Hepatocyte (in vitro differentiated cells): ENCODE results near the gene GLI3. TPM values are rescaled to one million over a fixed set of nuclear protein-coding genes. Genes with fewer than 3 reads are reported as not detected.

ENCODE experiments used
- DNase-seq: peaks from one replicate; pipeline ENCODE4 v3.0.0-alpha.2; 2016; ENCODE audit warnings: low spot score
- H2AFZ ChIP-seq: fragments of 200-600 bp; sonication (generic); 2 replicates; pipeline ENCODE4 v1.6.0; 2016; ENCODE audit warnings: antibody characterized with exemption, mild to moderate bottlenecking
- H3K27ac ChIP-seq: fragments of 200-600 bp; sonication (generic); 2 replicates; pipeline ENCODE4 v1.5.1; 2016; ENCODE audit warnings: mild to moderate bottlenecking
- H3K27me3 ChIP-seq: fragments of 200-600 bp; sonication (generic); 2 replicates; pipeline ENCODE4 v1.6.1; 2016
- H3K36me3 ChIP-seq: fragments of 200-600 bp; sonication (generic); replicated peaks from 2 replicates; pipeline ENCODE4 v1.5.1; 2016; ENCODE audit warnings: low read depth; ENCODE audit not compliant: insufficient read depth
- H3K4me1 ChIP-seq: fragments of 200-600 bp; sonication (generic); 2 replicates; pipeline ENCODE4 v1.5.1; 2016; ENCODE audit warnings: mild to moderate bottlenecking, moderate library complexity; ENCODE audit not compliant: insufficient read depth
- H3K4me2 ChIP-seq: fragments of 200-600 bp; sonication (generic); 2 replicates; pipeline ENCODE4 v1.6.0; 2016
- H3K4me3 ChIP-seq: fragments of 200-600 bp; sonication (generic); 2 replicates; pipeline ENCODE4 v1.5.1; 2016; ENCODE audit warnings: mild to moderate bottlenecking
- H3K79me2 ChIP-seq: fragments of 200-600 bp; sonication (generic); 2 replicates; pipeline ENCODE4 v1.6.0; 2017; ENCODE audit warnings: mild to moderate bottlenecking
- H3K9me2 ChIP-seq: fragments of 200-600 bp; sonication (generic); replicated peaks from 2 replicates; pipeline ENCODE4 v1.6.0; 2017; ENCODE audit warnings: mild to moderate bottlenecking; ENCODE audit not compliant: insufficient read depth
- H3K9me3 ChIP-seq: fragments of 200-600 bp; sonication (generic); 2 replicates; pipeline ENCODE4 v1.5.1; 2016; ENCODE audit warnings: low read depth, mild to moderate bottlenecking
- H4K20me1 ChIP-seq: fragments of 200-600 bp; sonication (generic); 2 replicates; pipeline ENCODE4 v1.6.0; 2016; ENCODE audit warnings: mild to moderate bottlenecking; ENCODE audit not compliant: insufficient read depth, poor library complexity, severe bottlenecking
- EZH2 ChIP-seq: fragments of 200-600 bp; sonication (generic); IDR thresholded peaks from 2 replicates; pipeline ENCODE4 v1.6.1; 2016; ENCODE audit warnings: antibody characterized with exemption, mild to moderate bottlenecking, borderline replicate concordance
- EZH2phosphoT487 ChIP-seq: fragments of 200-600 bp; sonication (generic); IDR thresholded peaks from one replicate; pipeline ENCODE4 v1.6.1; 2018; ENCODE audit warnings: antibody characterized with exemption, mild to moderate bottlenecking, low read depth, moderate library complexity; ENCODE audit not compliant: unreplicated experiment, severe bottlenecking
- WGBS: methylation state at CpG from one replicate; pipeline ENCODE4 v1.1.6; 2016; ENCODE audit warnings: low lambda C conversion rate; ENCODE audit errors: missing lambda C conversion rate; 5-methylcytosine and 5-hydroxymethylcytosine counted together
- polyA plus RNA-seq: library from polyadenylated mRNA; unstranded; fragments of >200 nt; fragmentation: Nextera tagmentation; extraction: Ambion mirVana; gene quantifications from 2 replicates; pipeline ENCODE4 v1.2.1, GENCODE V29; 2016
- total RNA-seq: library from RNA; depleted of rRNA; stranded (reverse); fragments of >200 nt; gene quantifications from 2 replicates; pipeline ENCODE4 v1.2.3, GENCODE V29; 2014
- TF ChIP-seq, protein P1 (sequence below): fragments of 200-600 bp; sonication (generic); IDR thresholded peaks from 2 replicates; pipeline ENCODE4 v1.5.1; 2016; ENCODE audit warnings: antibody characterized with exemption, mild to moderate bottlenecking; ENCODE audit not compliant: poor library complexity

The GLI3 gene
- total and polyA plus RNA-seq, 2 experiments from 2014 or later: 5.5 to 20.0 TPM

GRCh38 chr7:41999736-42000283 is 237.2 kb downstream of the GLI3 start:
- no peak overlapping the region for H3K4me3 ChIP-seq
- no peak overlapping the region for H3K27ac ChIP-seq
- WGBS: 77% methylated on average over 6 of the region's 6 CpGs
- H3K9me3 ChIP-seq: no peaks in the 10 kb centered on the region
- H2AFZ ChIP-seq: no peak overlapping the region
- no peaks in the 10 kb centered on the region for H3K9me2 ChIP-seq
- no peak overlapping the region for H3K4me2 ChIP-seq
- no peak for DNase-seq
- H3K27me3 ChIP-seq: no peaks in the 10 kb centered on the region
- TF ChIP-seq EZH2: no peak
- TF ChIP-seq, protein P1, sequence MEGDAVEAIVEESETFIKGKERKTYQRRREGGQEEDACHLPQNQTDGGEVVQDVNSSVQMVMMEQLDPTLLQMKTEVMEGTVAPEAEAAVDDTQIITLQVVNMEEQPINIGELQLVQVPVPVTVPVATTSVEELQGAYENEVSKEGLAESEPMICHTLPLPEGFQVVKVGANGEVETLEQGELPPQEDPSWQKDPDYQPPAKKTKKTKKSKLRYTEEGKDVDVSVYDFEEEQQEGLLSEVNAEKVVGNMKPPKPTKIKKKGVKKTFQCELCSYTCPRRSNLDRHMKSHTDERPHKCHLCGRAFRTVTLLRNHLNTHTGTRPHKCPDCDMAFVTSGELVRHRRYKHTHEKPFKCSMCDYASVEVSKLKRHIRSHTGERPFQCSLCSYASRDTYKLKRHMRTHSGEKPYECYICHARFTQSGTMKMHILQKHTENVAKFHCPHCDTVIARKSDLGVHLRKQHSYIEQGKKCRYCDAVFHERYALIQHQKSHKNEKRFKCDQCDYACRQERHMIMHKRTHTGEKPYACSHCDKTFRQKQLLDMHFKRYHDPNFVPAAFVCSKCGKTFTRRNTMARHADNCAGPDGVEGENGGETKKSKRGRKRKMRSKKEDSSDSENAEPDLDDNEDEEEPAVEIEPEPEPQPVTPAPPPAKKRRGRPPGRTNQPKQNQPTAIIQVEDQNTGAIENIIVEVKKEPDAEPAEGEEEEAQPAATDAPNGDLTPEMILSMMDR: no peak
- H3K4me1 ChIP-seq: no peaks in the 10 kb centered on the region
- H4K20me1 ChIP-seq: no peaks in the 10 kb centered on the region
- no peaks in the 10 kb centered on the region for H3K36me3 ChIP-seq
- no peaks in the 10 kb centered on the region for H3K79me2 ChIP-seq

DNA sequence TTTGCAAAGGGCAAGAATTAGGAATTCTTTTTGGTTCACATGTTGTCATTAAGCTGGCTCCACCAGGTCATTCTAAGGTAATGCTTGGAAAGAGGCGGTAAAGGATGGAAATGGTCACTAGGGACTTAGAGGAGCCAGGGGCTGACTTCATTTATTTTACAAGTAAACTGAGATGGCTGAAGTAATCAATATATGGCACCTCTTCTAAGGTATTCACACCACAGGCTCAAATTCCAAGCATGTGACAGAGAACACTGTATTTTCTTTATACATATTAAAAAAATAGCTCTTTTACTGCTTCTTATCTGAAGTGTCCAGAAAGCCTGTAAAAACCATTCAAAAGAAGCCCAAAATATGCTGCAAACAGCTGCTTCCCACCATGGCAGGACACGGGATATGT is 239.0 kb downstream of the GLI3 start:
- H2AFZ ChIP-seq: no peak overlapping the region
- no peaks in the 10 kb centered on the region for H3K9me3 ChIP-seq
- DNase-seq: no peak
- TF ChIP-seq EZH2phosphoT487 (no peak), EZH2 (no peak)
- TF ChIP-seq, protein P1: no peak
- no peaks in the 10 kb centered on the region for H3K4me1 ChIP-seq
- no peaks in the 10 kb centered on the region for H3K36me3 ChIP-seq
- no peaks in the 10 kb centered on the region for H3K27me3 ChIP-seq
- WGBS: 79% methylated on average over 2 of the region's 2 CpGs
- H3K79me2 ChIP-seq: no peaks in the 10 kb centered on the region
- no peak overlapping the region for H3K4me3 ChIP-seq
- no peaks in the 10 kb centered on the region for H4K20me1 ChIP-seq
- no peak overlapping the region for H3K4me2 ChIP-seq
- no peak overlapping the region for H3K27ac ChIP-seq
- H3K9me2 ChIP-seq: no peaks in the 10 kb centered on the region

GRCh38 chr7:41997151-41997550 is 239.9 kb downstream of the GLI3 start:
- Histone ChIP-seq H3K27me3 (no peaks in the 10 kb centered on the region), H3K79me2 (no peaks in the 10 kb centered on the region), H3K4me2 (peak overlapping the region; percentile 31), H3K9me3 (no peaks in the 10 kb centered on the region), H4K20me1 (no peaks in the 10 kb centered on the region), H3K27ac (no peak overlapping the region), H3K9me2 (no peaks in the 10 kb centered on the region), H3K4me3 (no peak overlapping the region), H2AFZ (no peak overlapping the region), H3K4me1 (no peaks in the 10 kb centered on the region), H3K36me3 (no peaks in the 10 kb centered on the region)
- DNase-seq: no peak
- 69% methylated on average over 2 of the region's 2 CpGs for WGBS
- TF ChIP-seq EZH2phosphoT487 (no peak), EZH2 (no peak)
- TF ChIP-seq, protein P1: no peak
